Left lung (tissue), 10 donors: ENCODE results near the gene ADAMTS16. TPM values are rescaled to one million over a fixed set of nuclear protein-coding genes. Genes with fewer than 3 reads are reported as not detected.

Experiments
- ATAC-seq: fragments of 200-7000 bp; cut with Tn5 transposase; one replicate; pipeline ENCODE4 v1.9.1; 2020; ENCODE audit warnings: moderate library complexity
- DNase-seq, 4 donors: peaks; one replicate each; pipeline ENCODE4 v3.0.0-alpha.2; 2013 to 2020
- H3K27ac ChIP-seq, 2 donors: fragments of 200-600 bp; sonication (generic) in 1 of 2; one replicate each; pipeline versions ENCODE4 v1.5.0 to v1.8.0; 2020 to 2021
- H3K27me3 ChIP-seq, 2 donors: fragments of 200-600 bp; sonication (generic) in 1 of 2; one replicate each; pipeline versions ENCODE4 v1.5.0 to v1.8.0; 2020 to 2021
- H3K36me3 ChIP-seq, 2 donors: fragments of 200-600 bp; sonication (generic) in 1 of 2; one replicate each; pipeline versions ENCODE4 v1.5.0 to v1.8.0; 2020 to 2021
- H3K4me1 ChIP-seq, 2 donors: fragments of 200-600 bp; one replicate each; pipeline ENCODE4 v1.8.0; 2021
- H3K4me3 ChIP-seq, 2 donors: fragments of 200-600 bp; sonication (generic) in 1 of 2; one replicate each; pipeline versions ENCODE4 v1.5.0 to v1.8.0; 2020 to 2021; ENCODE audit warnings: mild to moderate bottlenecking in 1 of 2
- H3K9me3 ChIP-seq, 2 donors: fragments of 200-600 bp; sonication (generic) in 1 of 2; one replicate each; pipeline versions ENCODE4 v1.5.0 to v1.8.0; 2020 to 2021
- intact Hi-C, 2 donors: fragments of 100-400 bp; cut with DNase I; formaldehyde crosslinking; loops; one replicate each; pipeline versions ENCODE4 v1.11.2 to v1.14.2; 2022
- polyA plus RNA-seq, 6 donors: library from polyadenylated mRNA; unstranded; fragments of 120-200 nt; gene quantifications; one replicate each; pipeline ENCODE4 v1.2.1, GENCODE V29; 2013; ENCODE audit not compliant: insufficient read length in 6 of 6
- total RNA-seq, 2 donors: library from RNA; stranded (reverse); fragmentation: NEBNext Ultra II Directional; extraction: Animal tissue kit (Norgen Biotek cat#: 25700); gene quantifications; one replicate each; pipeline ENCODE4 v1.2.1, GENCODE V29; 2021
- TF ChIP-seq, protein P1 (sequence below), 2 donors: fragments of 200-600 bp; sonication (generic) in 1 of 2; IDR thresholded peaks; one replicate each; pipeline versions ENCODE4 v1.5.0 to v1.8.0; 2021; ENCODE audit warnings: antibody characterized with exemption in 2 of 2
- donor health status: DM: no; HTN: yes; CAD: no.
- donor health status: DM: no; HTN: no; CAD: no.

ADAMTS16 gene
- total and polyA plus RNA-seq, 8 donors = 0.29 to 28.7 (median 1.1) TPM

DNA sequence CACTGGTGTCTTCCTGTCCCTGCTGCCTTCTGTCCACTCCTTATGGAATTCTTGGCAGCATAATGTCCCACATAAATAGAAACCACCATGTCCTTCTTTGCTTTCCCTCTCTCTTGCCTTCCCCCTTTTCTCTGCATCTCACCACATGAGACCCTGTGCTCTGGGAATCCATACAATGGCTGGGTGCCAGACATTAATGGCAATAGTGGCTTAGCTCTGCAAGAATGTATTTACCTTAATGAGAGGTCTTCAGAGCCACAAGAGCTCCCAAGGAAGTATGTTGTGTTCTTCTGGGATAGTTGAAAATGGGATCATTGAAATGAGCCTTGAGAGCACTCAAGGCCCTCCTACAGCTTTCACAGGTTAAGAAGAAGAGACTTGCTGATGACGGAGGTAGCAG lies 58.7 kb downstream of the ADAMTS16 start:
- intact Hi-C loops = no loop called here
- TF ChIP-seq, protein P1, sequence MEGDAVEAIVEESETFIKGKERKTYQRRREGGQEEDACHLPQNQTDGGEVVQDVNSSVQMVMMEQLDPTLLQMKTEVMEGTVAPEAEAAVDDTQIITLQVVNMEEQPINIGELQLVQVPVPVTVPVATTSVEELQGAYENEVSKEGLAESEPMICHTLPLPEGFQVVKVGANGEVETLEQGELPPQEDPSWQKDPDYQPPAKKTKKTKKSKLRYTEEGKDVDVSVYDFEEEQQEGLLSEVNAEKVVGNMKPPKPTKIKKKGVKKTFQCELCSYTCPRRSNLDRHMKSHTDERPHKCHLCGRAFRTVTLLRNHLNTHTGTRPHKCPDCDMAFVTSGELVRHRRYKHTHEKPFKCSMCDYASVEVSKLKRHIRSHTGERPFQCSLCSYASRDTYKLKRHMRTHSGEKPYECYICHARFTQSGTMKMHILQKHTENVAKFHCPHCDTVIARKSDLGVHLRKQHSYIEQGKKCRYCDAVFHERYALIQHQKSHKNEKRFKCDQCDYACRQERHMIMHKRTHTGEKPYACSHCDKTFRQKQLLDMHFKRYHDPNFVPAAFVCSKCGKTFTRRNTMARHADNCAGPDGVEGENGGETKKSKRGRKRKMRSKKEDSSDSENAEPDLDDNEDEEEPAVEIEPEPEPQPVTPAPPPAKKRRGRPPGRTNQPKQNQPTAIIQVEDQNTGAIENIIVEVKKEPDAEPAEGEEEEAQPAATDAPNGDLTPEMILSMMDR (IDR thresholded peaks at IDR 0.05) = no peak

DNA sequence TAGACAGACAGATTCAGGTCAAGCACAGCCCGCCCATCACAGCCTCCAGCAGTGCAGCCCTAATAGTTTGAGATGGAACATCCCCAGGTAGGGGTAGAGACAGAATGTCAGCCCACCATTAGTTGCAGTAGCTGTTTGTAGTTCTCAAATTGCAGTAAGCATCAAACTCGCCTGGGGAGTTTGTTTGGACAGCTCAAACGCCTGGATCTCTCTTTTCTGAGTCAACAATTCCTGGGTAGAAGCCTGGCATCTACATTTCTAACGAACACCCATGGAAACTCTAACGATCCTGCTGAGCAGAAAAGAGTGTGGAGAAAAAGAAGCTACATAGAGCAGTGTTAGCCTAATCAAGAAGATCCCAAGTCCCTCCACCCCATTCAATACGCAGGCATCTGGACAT lies 59.4 kb downstream of the ADAMTS16 start:
- H3K36me3 ChIP-seq = no peaks in the 10 kb centered on the region
- intact Hi-C loops = no loop called here
- no peak for ATAC-seq

More for the DNA sequence above, 58.7 kb downstream of the ADAMTS16 start:
- Histone ChIP-seq H3K27me3 (no peaks in the 10 kb centered on the region), H3K4me1 (no peaks in the 10 kb centered on the region), H3K9me3 (no peaks in the 10 kb centered on the region), H3K4me3 (no peak overlapping the region), H3K27ac (no peak overlapping the region), H3K36me3 (no peaks in the 10 kb centered on the region)
- ATAC-seq (peak; percentile 27), DNase-seq (no peak)

DNA sequence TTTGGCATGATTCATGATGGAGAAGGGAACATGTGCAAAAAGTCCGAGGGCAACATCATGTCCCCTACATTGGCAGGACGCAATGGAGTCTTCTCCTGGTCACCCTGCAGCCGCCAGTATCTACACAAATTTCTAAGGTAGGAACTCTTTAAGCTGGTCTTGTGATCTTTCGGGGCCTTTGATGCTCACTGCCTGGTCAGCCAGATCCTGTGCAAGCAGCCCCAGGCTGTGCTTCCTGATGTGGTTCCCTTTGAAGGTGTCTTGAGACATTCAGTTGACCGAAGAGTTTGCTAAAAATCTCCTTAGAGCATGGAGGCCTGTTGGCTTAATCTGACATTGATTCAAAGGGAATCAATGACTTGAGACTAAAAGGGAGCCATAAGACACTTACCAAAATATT lies 60.0 kb downstream of the ADAMTS16 start:
- H3K36me3 ChIP-seq = no peaks in the 10 kb centered on the region
- H3K4me1 ChIP-seq = no peaks in the 10 kb centered on the region
- H3K4me3 ChIP-seq = no peak overlapping the region
- no peaks in the 10 kb centered on the region for H3K27me3 ChIP-seq
- H3K9me3 ChIP-seq = no peaks in the 10 kb centered on the region
- H3K27ac ChIP-seq = no peak overlapping the region
- DNase-seq = no peak
- ATAC-seq = no peak
- intact Hi-C loops = no loop called here
- TF ChIP-seq, protein P1 (IDR thresholded peaks at IDR 0.05) = no peak

More for the DNA sequence above, 59.4 kb downstream of the ADAMTS16 start:
- TF ChIP-seq, protein P1 (IDR thresholded peaks at IDR 0.05) = no peak
- Histone ChIP-seq H3K9me3 (no peaks in the 10 kb centered on the region), H3K4me1 (no peaks in the 10 kb centered on the region), H3K4me3 (no peak overlapping the region), H3K27ac (no peak overlapping the region), H3K27me3 (no peaks in the 10 kb centered on the region)
- no peak for DNase-seq

DNA sequence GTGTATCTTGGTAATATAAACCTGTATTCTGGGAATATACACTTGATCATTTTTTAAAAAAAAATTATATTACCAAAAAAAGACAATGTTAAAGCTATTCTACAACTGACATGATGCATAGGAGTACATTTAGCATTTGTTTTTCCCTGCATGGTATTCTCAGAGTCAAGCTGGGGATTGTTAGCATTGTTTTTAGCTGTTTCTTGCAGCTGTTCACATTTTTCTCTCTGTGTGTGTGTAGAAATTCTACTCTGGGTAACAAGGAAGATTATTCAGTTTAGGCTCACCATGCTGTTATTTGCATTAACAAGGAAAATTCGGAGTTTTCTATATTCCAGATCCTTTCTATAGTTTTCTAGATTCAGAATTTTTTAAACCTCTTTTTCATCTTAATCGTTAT lies 62.2 kb downstream of the ADAMTS16 start:
- no peak for ATAC-seq
- H3K4me3 ChIP-seq = no peak overlapping the region
- no peaks in the 10 kb centered on the region for H3K36me3 ChIP-seq
- no peak overlapping the region for H3K27ac ChIP-seq
- H3K27me3 ChIP-seq = no peaks in the 10 kb centered on the region
- TF ChIP-seq, protein P1 (IDR thresholded peaks at IDR 0.05) = no peak
- intact Hi-C loops = no loop called here
- no peaks in the 10 kb centered on the region for H3K4me1 ChIP-seq
- no peak for DNase-seq
- no peaks in the 10 kb centered on the region for H3K9me3 ChIP-seq

DNA sequence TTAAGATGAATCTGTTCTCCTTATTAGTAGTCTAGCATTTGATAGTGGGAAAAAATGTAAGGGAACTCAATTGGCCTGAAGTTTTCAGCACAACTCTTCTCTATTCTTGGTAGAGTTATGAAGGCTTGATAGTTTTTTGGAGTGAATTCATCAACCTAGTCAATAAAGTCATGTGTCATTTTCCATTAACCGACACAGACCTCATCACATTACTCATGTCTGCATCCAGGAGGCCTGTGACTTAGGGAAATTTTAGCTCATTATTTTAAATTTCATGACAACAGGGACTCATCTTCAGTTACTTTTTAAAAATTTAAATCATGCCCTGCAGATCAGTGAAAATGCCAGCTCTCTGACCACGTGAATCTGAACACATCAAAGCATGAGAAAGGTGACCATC lies 63.3 kb downstream of the ADAMTS16 start:
- H3K27ac ChIP-seq = no peak overlapping the region
- TF ChIP-seq, protein P1 (IDR thresholded peaks at IDR 0.05) = no peak
- no peaks in the 10 kb centered on the region for H3K27me3 ChIP-seq
- H3K4me1 ChIP-seq = no peaks in the 10 kb centered on the region
- H3K36me3 ChIP-seq = no peaks in the 10 kb centered on the region
- no peak overlapping the region for H3K4me3 ChIP-seq
- ATAC-seq (no peak), DNase-seq (no peak)
- intact Hi-C loops = no loop called here
- H3K9me3 ChIP-seq = no peaks in the 10 kb centered on the region
